ENCODE data around the gene GABRG3. TPM values are rescaled to one million over a fixed set of nuclear protein-coding genes. Genes with fewer than 3 reads are reported as not detected.
"Not testable (repeated sequence)": the region's sequence is repeated elsewhere in the genome, so short reads cannot be mapped to it uniquely, and the experiment has no call there.

GABRG3 gene
- total and polyA plus RNA-seq, 2 donors, result 1.5 TPM; not detected in 1

- no peaks in the 10 kb centered on the region for H3K4me1 ChIP-seq (ENCODE audit: insufficient read depth)
- DNase-seq (ENCODE audit: extremely low spot score), result no peak
- no peaks in the 10 kb centered on the region for H3K36me3 ChIP-seq (ENCODE audit: insufficient read depth)
- no peak overlapping the region for H3K4me3 ChIP-seq (ENCODE audit: low read depth, low read length)
- no peak overlapping the region for H3K27ac ChIP-seq (ENCODE audit: low read depth)
- WGBS, result 94% methylated on average over 1 of the region's 1 CpG
Measured at GRCh38 chr15:27165590-27165989, 194.6 kb downstream of the GABRG3 start.

- 80% methylated on average over 4 of the region's 4 CpGs for WGBS
- Histone ChIP-seq H3K27ac (ENCODE audit: low read depth) (no peak overlapping the region), H3K4me3 (ENCODE audit: low read depth, low read length) (no peak overlapping the region), H3K4me1 (ENCODE audit: insufficient read depth) (no peaks in the 10 kb centered on the region), H3K36me3 (ENCODE audit: insufficient read depth) (no peaks in the 10 kb centered on the region)
- no peak for DNase-seq (ENCODE audit: extremely low spot score)
Measured at GRCh38 chr15:27166917-27167316, 195.9 kb downstream of the GABRG3 start.

- no peak for DNase-seq (ENCODE audit: extremely low spot score)
- H3K4me3 ChIP-seq (ENCODE audit: low read depth, low read length), result no peak overlapping the region
- no peak overlapping the region for H3K27ac ChIP-seq (ENCODE audit: low read depth)
- H3K4me1 ChIP-seq (ENCODE audit: insufficient read depth), result no peaks in the 10 kb centered on the region
- no peaks in the 10 kb centered on the region for H3K36me3 ChIP-seq (ENCODE audit: insufficient read depth)
- WGBS, result 95% methylated on average over 10 of the region's 10 CpGs
Measured at GRCh38 chr15:27167738-27168137, 196.8 kb downstream of the GABRG3 start.

- no peak overlapping the region for H3K27ac ChIP-seq (ENCODE audit: low read depth)
- no peak for DNase-seq (ENCODE audit: extremely low spot score)
- no peak overlapping the region for H3K4me3 ChIP-seq (ENCODE audit: low read depth, low read length)
- H3K36me3 ChIP-seq (ENCODE audit: insufficient read depth), result no peaks in the 10 kb centered on the region
- 91% methylated on average over 4 of the region's 4 CpGs for WGBS
- no peaks in the 10 kb centered on the region for H3K4me1 ChIP-seq (ENCODE audit: insufficient read depth)
Measured at GRCh38 chr15:27170851-27171250, 199.9 kb downstream of the GABRG3 start.

GRCh38 chr15:27172821-27173220 lies 201.8 kb downstream of the GABRG3 start:
- WGBS, result 75% methylated on average over 5 of the region's 5 CpGs
- Histone ChIP-seq H3K36me3 (ENCODE audit: insufficient read depth) (no peaks in the 10 kb centered on the region), H3K27ac (ENCODE audit: low read depth) (no peak overlapping the region), H3K4me1 (ENCODE audit: insufficient read depth) (no peaks in the 10 kb centered on the region), H3K4me3 (ENCODE audit: low read depth, low read length) (no peak overlapping the region)
- DNase-seq (ENCODE audit: extremely low spot score), result no peak

GRCh38 chr15:27175472-27176153 lies 204.6 kb downstream of the GABRG3 start:
- WGBS, result 82% methylated on average over 2 of the region's 2 CpGs

GRCh38 chr15:27176785-27177406 lies 205.9 kb downstream of the GABRG3 start:
- 93% methylated on average over 4 of the region's 4 CpGs for WGBS
- Histone ChIP-seq H3K4me3 (ENCODE audit: low read depth, low read length) (no peak overlapping the region), H3K36me3 (ENCODE audit: insufficient read depth) (no peaks in the 10 kb centered on the region), H3K27ac (ENCODE audit: low read depth) (no peak overlapping the region), H3K4me1 (ENCODE audit: insufficient read depth) (no peaks in the 10 kb centered on the region)
- no peak for DNase-seq (ENCODE audit: extremely low spot score)

More at GRCh38 chr15:27175472-27176153, 204.6 kb downstream of the GABRG3 start:
- H3K36me3 ChIP-seq (ENCODE audit: insufficient read depth), result no peaks in the 10 kb centered on the region
- H3K27ac ChIP-seq (ENCODE audit: low read depth), result no peak overlapping the region
- H3K4me1 ChIP-seq (ENCODE audit: insufficient read depth), result no peaks in the 10 kb centered on the region
- H3K4me3 ChIP-seq (ENCODE audit: low read depth, low read length), result no peak overlapping the region
- no peak for DNase-seq (ENCODE audit: extremely low spot score)

GRCh38 chr15:27179789-27180188 lies 208.8 kb downstream of the GABRG3 start:
- H3K27ac ChIP-seq (ENCODE audit: low read depth), result no peak overlapping the region
- DNase-seq (ENCODE audit: extremely low spot score), result no peak
- no peaks in the 10 kb centered on the region for H3K36me3 ChIP-seq (ENCODE audit: insufficient read depth)
- WGBS, result 76% methylated on average over 7 of the region's 7 CpGs
- H3K4me3 ChIP-seq (ENCODE audit: low read depth, low read length), result no peak overlapping the region
- no peaks in the 10 kb centered on the region for H3K4me1 ChIP-seq (ENCODE audit: insufficient read depth)

GRCh38 chr15:27182561-27183110 lies 211.7 kb downstream of the GABRG3 start:
- Histone ChIP-seq H3K4me1 (ENCODE audit: insufficient read depth) (no peaks in the 10 kb centered on the region), H3K27ac (ENCODE audit: low read depth) (no peak overlapping the region), H3K36me3 (ENCODE audit: insufficient read depth) (no peaks in the 10 kb centered on the region), H3K4me3 (ENCODE audit: low read depth, low read length) (no peak overlapping the region)
- WGBS, result 85% methylated on average over 13 of the region's 13 CpGs
- DNase-seq (ENCODE audit: extremely low spot score), result no peak

GRCh38 chr15:27183201-27183600 lies 212.2 kb downstream of the GABRG3 start:
- no peak for DNase-seq (ENCODE audit: extremely low spot score)
- H3K36me3 ChIP-seq (ENCODE audit: insufficient read depth), result no peaks in the 10 kb centered on the region
- H3K4me1 ChIP-seq (ENCODE audit: insufficient read depth), result no peaks in the 10 kb centered on the region
- H3K4me3 ChIP-seq (ENCODE audit: low read depth, low read length), result no peak overlapping the region
- 56% methylated on average over 4 of the region's 4 CpGs for WGBS
- no peak overlapping the region for H3K27ac ChIP-seq (ENCODE audit: low read depth)

GRCh38 chr15:27191515-27191914 lies 220.5 kb downstream of the GABRG3 start:
- WGBS, result 79% methylated on average over 4 of the region's 4 CpGs
- H3K4me3 ChIP-seq (ENCODE audit: low read depth, low read length); H3K4me1 ChIP-seq (ENCODE audit: insufficient read depth); H3K36me3 ChIP-seq (ENCODE audit: insufficient read depth); H3K27ac ChIP-seq (ENCODE audit: low read depth); DNase-seq (ENCODE audit: extremely low spot score): not testable (repeated sequence)

GRCh38 chr15:27196691-27197090 lies 225.7 kb downstream of the GABRG3 start:
- no peaks in the 10 kb centered on the region for H3K36me3 ChIP-seq (ENCODE audit: insufficient read depth)
- 55% methylated on average over 6 of the region's 6 CpGs for WGBS
- H3K4me1 ChIP-seq (ENCODE audit: insufficient read depth), result no peaks in the 10 kb centered on the region
- H3K27ac ChIP-seq (ENCODE audit: low read depth), result no peak overlapping the region
- no peak for DNase-seq (ENCODE audit: extremely low spot score)
- H3K4me3 ChIP-seq (ENCODE audit: low read depth, low read length), result no peak overlapping the region

GRCh38 chr15:27201425-27201824 lies 230.4 kb downstream of the GABRG3 start:
- no peaks in the 10 kb centered on the region for H3K4me1 ChIP-seq (ENCODE audit: insufficient read depth)
- no peak for DNase-seq (ENCODE audit: extremely low spot score)
- 71% methylated on average over 3 of the region's 3 CpGs for WGBS
- no peak overlapping the region for H3K4me3 ChIP-seq (ENCODE audit: low read depth, low read length)
- no peak overlapping the region for H3K27ac ChIP-seq (ENCODE audit: low read depth)
- no peaks in the 10 kb centered on the region for H3K36me3 ChIP-seq (ENCODE audit: insufficient read depth)

- no peak for DNase-seq (ENCODE audit: extremely low spot score)
- WGBS, result 94% methylated on average over 10 of the region's 10 CpGs
- Histone ChIP-seq H3K4me3 (ENCODE audit: low read depth, low read length) (no peak overlapping the region), H3K4me1 (ENCODE audit: insufficient read depth) (no peaks in the 10 kb centered on the region), H3K27ac (ENCODE audit: low read depth) (no peak overlapping the region), H3K36me3 (ENCODE audit: insufficient read depth) (no peaks in the 10 kb centered on the region)
Measured at GRCh38 chr15:27210176-27210575, 239.2 kb downstream of the GABRG3 start.

All from urinary bladder (tissue), 4 donors.